GM23248 (cell line): ENCODE results near the gene RCE1. TPM values are rescaled to one million over a fixed set of nuclear protein-coding genes. Genes with fewer than 3 reads are reported as not detected.

Experiments
- DNase-seq: peaks from one replicate; pipeline ENCODE4 v3.0.0-alpha.2; 2015
- H2AFZ ChIP-seq: fragments of 200-600 bp; sonication (generic); 2 replicates; pipeline ENCODE4 v1.6.1; 2016; ENCODE audit warnings: antibody characterized with exemption
- H3F3A ChIP-seq: fragments of 200-600 bp; sonication (generic); 2 replicates; pipeline ENCODE4 v1.6.1; 2016; ENCODE audit warnings: mild to moderate bottlenecking, antibody characterized with exemption, mixed run types; ENCODE audit not compliant: insufficient read depth
- H3K27ac ChIP-seq: fragments of 200-600 bp; sonication (generic); 2 replicates; pipeline ENCODE4 v1.5.1; 2016; ENCODE audit warnings: mild to moderate bottlenecking
- H3K27me3 ChIP-seq: fragments of 200-600 bp; sonication (generic); replicated peaks from 2 replicates; pipeline ENCODE4 v1.6.1; 2016; ENCODE audit warnings: mild to moderate bottlenecking; ENCODE audit not compliant: insufficient read depth
- H3K36me3 ChIP-seq: fragments of 200-600 bp; sonication (generic); 2 replicates; pipeline ENCODE4 v1.6.1; 2016; ENCODE audit warnings: low read depth, mild to moderate bottlenecking
- H3K4me1 ChIP-seq: fragments of 200-600 bp; sonication (generic); 2 replicates; pipeline ENCODE4 v1.6.1; 2016; ENCODE audit warnings: mild to moderate bottlenecking; ENCODE audit not compliant: insufficient read depth
- H3K4me2 ChIP-seq: fragments of 200-600 bp; sonication (generic); one replicate; pipeline ENCODE4 v1.6.1; 2016; ENCODE audit warnings: mild to moderate bottlenecking; ENCODE audit not compliant: unreplicated experiment
- H3K4me3 ChIP-seq: fragments of 200-600 bp; sonication (generic); 2 replicates; pipeline ENCODE4 v1.5.1; 2016; ENCODE audit warnings: mild to moderate bottlenecking
- H3K79me2 ChIP-seq: fragments of 200-600 bp; sonication (generic); 2 replicates; pipeline ENCODE4 v1.6.1; 2016; ENCODE audit warnings: mild to moderate bottlenecking; ENCODE audit not compliant: insufficient read depth
- H3K9ac ChIP-seq: fragments of 200-600 bp; sonication (generic); 2 replicates; pipeline ENCODE4 v1.6.1; 2016; ENCODE audit warnings: mild to moderate bottlenecking
- H3K9me2 ChIP-seq: fragments of 200-600 bp; sonication (generic); 2 replicates; pipeline ENCODE4 v1.6.1; 2016; ENCODE audit warnings: mixed run types, mild to moderate bottlenecking, moderate library complexity; ENCODE audit not compliant: insufficient read depth
- H3K9me3 ChIP-seq: fragments of 200-600 bp; sonication (generic); one replicate; pipeline ENCODE4 v1.6.1; 2017; ENCODE audit warnings: low read depth
- H4K20me1 ChIP-seq: fragments of 200-600 bp; sonication (generic); 2 replicates; pipeline ENCODE4 v1.6.0; 2016; ENCODE audit not compliant: insufficient read depth
- EZH2 ChIP-seq: fragments of 200-600 bp; sonication (generic); IDR thresholded peaks from 2 replicates; pipeline ENCODE4 v1.6.1; 2018; ENCODE audit warnings: antibody characterized with exemption, mild to moderate bottlenecking; ENCODE audit not compliant: insufficient read depth, poor library complexity, severe bottlenecking
- EZH2phosphoT487 ChIP-seq: fragments of 200-600 bp; sonication (generic); IDR thresholded peaks from 2 replicates; pipeline ENCODE4 v1.6.1; 2018; ENCODE audit warnings: antibody characterized with exemption, moderate library complexity, mild to moderate bottlenecking, low read depth; ENCODE audit not compliant: insufficient read depth
- WGBS, 2 experiments: methylation state at CpG; one replicate each; pipeline ENCODE4 v1.1.6; 2015 to 2017; ENCODE audit warnings: low lambda C conversion rate in 2 of 2, low coverage in 1 of 2; ENCODE audit errors: missing lambda C conversion rate in 2 of 2; 5-methylcytosine and 5-hydroxymethylcytosine counted together
- in situ Hi-C: fragments of 300-500 bp; cut with MboI; formaldehyde crosslinking; loops from 2 replicates; pipeline ENCODE4 v1.15.0; 2020
- polyA plus RNA-seq: library from polyadenylated mRNA; unstranded; fragments of >200 nt; fragmentation: Nextera tagmentation; extraction: Ambion mirVana; gene quantifications from 2 replicates; pipeline ENCODE4 v1.2.1, GENCODE V29; 2016
- total RNA-seq: library from RNA; depleted of rRNA; stranded (reverse); fragments of >200 nt; shearing (Covaris generic); gene quantifications from 2 replicates; pipeline ENCODE4 v1.2.3, GENCODE V29; 2014

RCE1 gene
- total and polyA plus RNA-seq, 2 experiments from 2014 or later = 16.6 to 19.2 TPM

DNA sequence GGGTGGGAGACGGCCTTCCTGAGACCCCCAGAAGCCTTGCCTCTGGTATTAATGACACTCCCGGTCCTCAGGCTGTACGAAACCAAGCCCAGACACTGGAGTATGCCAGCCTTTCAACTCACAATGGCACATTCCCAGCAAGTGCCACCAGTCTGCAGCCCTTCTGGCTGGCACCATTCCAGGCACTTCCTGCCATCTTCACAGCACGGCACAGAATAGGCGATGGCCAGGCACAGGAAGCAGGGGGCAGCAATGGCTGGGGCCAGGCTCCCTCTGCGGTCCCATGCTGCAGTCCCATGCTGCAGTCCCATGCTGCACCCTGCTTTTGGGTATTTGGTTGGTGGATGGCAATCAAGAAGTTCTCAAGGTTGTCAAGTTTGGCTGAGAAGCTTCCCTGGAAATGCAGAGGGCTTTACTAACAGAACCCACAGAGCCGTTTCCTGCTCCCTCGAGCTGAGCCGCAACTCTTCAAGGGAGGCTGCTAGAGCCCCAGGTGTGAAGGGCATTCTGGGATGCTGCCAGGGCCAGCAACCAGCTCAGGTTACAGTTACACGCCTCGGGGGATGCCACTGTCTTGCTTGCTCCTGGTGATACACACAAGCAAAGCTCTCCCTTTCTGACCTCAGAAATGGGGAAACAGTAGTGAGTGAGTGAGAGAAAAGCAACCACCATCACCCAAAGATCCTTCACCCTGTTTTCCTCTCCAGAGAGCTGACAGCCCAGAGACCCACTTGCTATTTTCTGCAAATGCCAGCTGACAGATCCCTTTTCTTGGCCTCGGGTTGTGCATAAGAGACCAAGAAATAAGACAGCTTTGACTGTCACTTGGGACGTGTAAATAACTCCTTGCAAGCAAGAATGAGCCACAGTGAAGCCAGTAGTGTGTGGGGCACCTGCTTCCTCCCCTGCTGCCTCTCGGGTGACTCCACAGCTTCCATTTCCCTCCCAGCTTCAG is 37.5 kb downstream of the RCE1 start:
- Histone ChIP-seq H4K20me1 (no peaks in the 10 kb centered on the region), H3K79me2 (no peaks in the 10 kb centered on the region), H3K9me2 (no peaks in the 10 kb centered on the region), H3K9me3 (no peaks in the 10 kb centered on the region), H3K9ac (no peak overlapping the region), H3K4me2 (no peak overlapping the region), H3K27ac (no peak overlapping the region), H2AFZ (no peak overlapping the region), H3K27me3 (no peaks in the 10 kb centered on the region), H3K36me3 (no peaks in the 10 kb centered on the region), H3F3A (no peaks in the 10 kb centered on the region; the same call in none of the 2 replicates), H3K4me3 (no peak overlapping the region), H3K4me1 (peaks cover 15% of the 10 kb centered on the region)
- in situ Hi-C loops = no loop called here
- WGBS, 2 experiments = 87 to 91% methylated on average over 14 of the region's 14 CpGs
- TF ChIP-seq EZH2phosphoT487 = no peak
- no peak for DNase-seq

GRCh38 chr11:66881451-66881835 is 38.2 kb downstream of the RCE1 start:
- in situ Hi-C loops = no loop called here
- TF ChIP-seq EZH2phosphoT487 (no peak), EZH2 (no peak)
- Histone ChIP-seq H2AFZ (no peak overlapping the region), H3K27ac (no peak overlapping the region), H3F3A (no peaks in the 10 kb centered on the region; the same call in none of the 2 replicates), H3K9ac (no peak overlapping the region), H3K27me3 (no peaks in the 10 kb centered on the region), H3K36me3 (no peaks in the 10 kb centered on the region), H3K4me3 (no peak overlapping the region), H3K9me3 (no peaks in the 10 kb centered on the region), H3K9me2 (no peaks in the 10 kb centered on the region), H4K20me1 (no peaks in the 10 kb centered on the region), H3K4me2 (no peak overlapping the region), H3K79me2 (no peaks in the 10 kb centered on the region), H3K4me1 (peaks cover 18% of the 10 kb centered on the region)
- 93 to 97% methylated on average over 10 of the region's 10 CpGs for WGBS, 2 experiments
- no peak for DNase-seq

DNA sequence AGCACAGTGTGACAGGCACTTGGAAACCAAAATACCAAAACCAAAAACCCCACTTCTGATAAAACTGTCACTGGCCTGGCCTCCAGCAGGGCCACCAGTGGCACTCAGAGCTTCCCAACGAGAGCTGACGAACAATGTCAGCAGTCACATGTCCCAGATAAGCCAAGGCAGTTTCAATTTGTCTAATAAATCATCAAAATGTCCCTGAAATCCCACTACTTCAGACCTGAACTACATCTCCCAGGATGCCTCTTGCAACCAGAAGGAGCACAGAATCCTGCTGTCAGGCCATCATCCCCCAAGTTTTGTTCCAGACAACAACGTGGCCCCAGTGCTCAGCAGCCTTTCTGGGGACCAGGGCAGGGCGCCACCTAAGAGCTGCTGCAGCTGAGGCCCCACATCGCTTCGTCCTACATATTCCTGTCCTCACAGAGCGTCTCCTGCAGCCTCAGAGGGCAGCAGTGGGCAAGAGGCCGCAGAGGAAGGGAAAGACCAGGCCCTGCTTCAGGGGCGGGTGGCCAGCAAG is 38.7 kb downstream of the RCE1 start:
- no peak overlapping the region for H2AFZ ChIP-seq
- no peak overlapping the region for H3K4me3 ChIP-seq
- in situ Hi-C loops = no loop called here
- H3K9ac ChIP-seq = no peak overlapping the region
- H3K27ac ChIP-seq = no peak overlapping the region
- H3K4me2 ChIP-seq = no peak overlapping the region
- DNase-seq = no peak
- H3K9me3 ChIP-seq = no peaks in the 10 kb centered on the region
- TF ChIP-seq EZH2 (no peak), EZH2phosphoT487 (no peak)
- no peaks in the 10 kb centered on the region for H3K9me2 ChIP-seq
- H3K36me3 ChIP-seq = no peaks in the 10 kb centered on the region
- H3K4me1 ChIP-seq = peaks cover 19% of the 10 kb centered on the region
- no peaks in the 10 kb centered on the region for H3K79me2 ChIP-seq
- H4K20me1 ChIP-seq = no peaks in the 10 kb centered on the region
- WGBS, 2 experiments = 84 to 88% methylated on average over 9 of the region's 9 CpGs
- H3F3A ChIP-seq = no peaks in the 10 kb centered on the region; the same call in none of the 2 replicates
- no peaks in the 10 kb centered on the region for H3K27me3 ChIP-seq

- Histone ChIP-seq H3K27ac (no peak overlapping the region), H3K79me2 (no peaks in the 10 kb centered on the region), H3K36me3 (no peaks in the 10 kb centered on the region), H3K4me2 (no peak overlapping the region), H3K9me3 (no peaks in the 10 kb centered on the region), H3K4me3 (no peak overlapping the region), H3F3A (no peaks in the 10 kb centered on the region; the same call in none of the 2 replicates), H2AFZ (peak overlapping the region; percentile 44; the same call in 1 of the 2 replicates), H3K4me1 (peaks cover 19% of the 10 kb centered on the region), H3K9me2 (no peaks in the 10 kb centered on the region), H3K9ac (no peak overlapping the region), H4K20me1 (no peaks in the 10 kb centered on the region), H3K27me3 (no peaks in the 10 kb centered on the region)
- no peak for TF ChIP-seq EZH2
- TF ChIP-seq EZH2phosphoT487 = no peak
- in situ Hi-C loops = no loop called here
- DNase-seq = no peak
- WGBS, 2 experiments = 71 to 72% methylated on average over 14 of the region's 14 CpGs
These were observed 39.3 kb downstream of the RCE1 start for GRCh38 chr11:66882561-66883015.
